Measurements from ENCODE around the gene AXDND1.
A peak's percentile ranks its signal among the peaks of the same experiment; 100 is the strongest.
"Not testable (repeated sequence)": the region's sequence is repeated elsewhere in the genome, so short reads cannot be mapped to it uniquely, and the experiment has no call there.

AXDND1 gene

DNA sequence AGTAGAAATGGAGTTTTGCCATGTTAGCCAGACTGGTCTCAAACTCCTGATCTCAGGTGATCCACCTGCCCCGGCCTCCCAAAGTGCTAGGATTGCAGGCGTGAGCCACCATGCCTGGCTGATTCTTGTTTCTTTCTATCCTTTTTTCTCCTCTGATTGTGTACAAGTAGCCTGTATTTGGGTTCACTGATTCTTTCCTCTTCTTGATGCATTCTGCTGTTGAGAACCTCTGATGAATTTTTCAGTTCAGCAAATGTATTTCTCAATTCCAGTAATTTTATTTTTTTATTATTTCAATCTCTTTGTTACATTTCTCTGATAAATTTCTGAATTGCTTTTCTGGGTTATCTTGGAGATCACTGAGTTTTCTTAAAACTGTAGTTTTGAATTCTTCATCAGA is 58.8 kb downstream of the AXDND1 start:
- FAIRE-seq, result no peak
- no peak for TF ChIP-seq CTCF (IDR thresholded peaks at IDR 0.05; ENCODE audit: insufficient read depth, missing control alignments)
- no peak for DNase-seq (ENCODE audit: insufficient read length, low spot score)

GRCh38 chr1:179425186-179425585 is 59.4 kb downstream of the AXDND1 start:
- DNase-seq (ENCODE audit: insufficient read length, low spot score) (no peak), FAIRE-seq (no peak)
- TF ChIP-seq CTCF (IDR thresholded peaks at IDR 0.05; ENCODE audit: insufficient read depth, missing control alignments), result no peak

DNA sequence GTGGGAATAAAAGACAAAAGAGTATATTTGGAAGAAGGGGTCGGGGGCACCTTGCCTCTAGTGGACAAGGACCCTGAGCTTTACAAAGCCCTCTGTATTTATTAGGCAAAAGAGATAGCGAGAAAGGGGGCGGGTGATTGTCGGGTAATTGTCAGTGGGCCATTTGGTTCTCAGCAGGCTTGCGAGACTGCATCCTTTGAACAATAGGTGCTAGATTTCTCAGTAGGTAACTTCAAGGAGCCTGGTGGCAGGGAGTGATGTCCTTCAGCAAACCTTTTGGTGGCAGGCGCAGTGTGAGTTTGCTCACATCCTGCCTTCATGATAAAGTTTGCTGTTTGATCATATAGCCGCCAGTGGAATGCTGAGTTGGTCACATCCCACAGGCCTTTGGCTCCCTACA is 71.4 kb downstream of the AXDND1 start:
- TF ChIP-seq CTCF (IDR thresholded peaks at IDR 0.05; ENCODE audit: insufficient read depth, missing control alignments), result no peak
- no peak for FAIRE-seq
- DNase-seq (ENCODE audit: insufficient read length, low spot score), result no peak

- FAIRE-seq; DNase-seq (ENCODE audit: insufficient read length, low spot score): not testable (repeated sequence)
Observed at GRCh38 chr1:179439646-179440045, 73.9 kb downstream of the AXDND1 start.

DNA sequence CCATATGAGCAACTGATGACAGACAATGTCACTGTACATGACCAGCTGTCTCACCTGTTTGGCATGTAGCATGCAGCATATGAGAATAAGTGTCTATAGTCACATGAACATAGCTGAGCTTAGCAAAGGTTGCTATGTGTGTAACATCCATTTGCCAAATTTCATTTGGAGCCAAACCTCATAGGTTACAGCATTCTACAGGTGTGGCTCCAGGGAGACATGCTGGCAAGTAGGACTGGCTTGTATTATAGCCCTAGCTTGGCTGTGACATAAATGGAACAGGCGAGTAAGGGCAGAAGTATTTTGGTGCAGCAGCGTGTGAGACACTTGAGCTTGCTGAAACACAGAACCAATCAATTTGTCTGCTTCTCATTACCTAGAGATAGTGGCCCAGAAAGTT is 74.5 kb downstream of the AXDND1 start:
- FAIRE-seq; DNase-seq (ENCODE audit: insufficient read length, low spot score): not testable (repeated sequence)

GRCh38 chr1:179440971-179441370 is 75.2 kb downstream of the AXDND1 start:
- FAIRE-seq (no peak), DNase-seq (ENCODE audit: insufficient read length, low spot score) (no peak)
- TF ChIP-seq CTCF (IDR thresholded peaks at IDR 0.05; ENCODE audit: insufficient read depth, missing control alignments), result no peak

DNA sequence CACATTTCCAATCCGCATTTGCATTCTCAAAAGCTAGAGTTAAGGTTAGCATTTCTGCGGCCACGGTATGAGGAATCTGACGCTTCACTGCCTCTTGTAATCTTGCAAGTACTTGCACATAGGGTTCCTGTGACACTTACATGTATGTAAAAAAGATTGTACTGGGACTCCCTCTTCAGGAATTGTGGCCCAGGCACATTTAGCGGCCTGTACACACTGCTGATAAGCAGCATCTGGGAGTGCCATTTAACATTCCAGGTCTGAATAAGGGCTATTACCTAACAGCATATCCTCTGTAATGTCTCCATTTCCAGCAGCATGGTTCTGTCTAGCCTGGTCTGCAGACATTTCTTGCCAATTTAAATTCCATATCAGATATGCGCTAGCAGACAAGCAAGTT is 75.7 kb downstream of the AXDND1 start:
- TF ChIP-seq CTCF (IDR thresholded peaks at IDR 0.05; ENCODE audit: insufficient read depth, missing control alignments), result no peak
- no peak for FAIRE-seq
- DNase-seq (ENCODE audit: insufficient read length, low spot score), result no peak

- FAIRE-seq; DNase-seq (ENCODE audit: insufficient read length, low spot score): not testable (repeated sequence)
Observed at GRCh38 chr1:179442846-179443245, 77.1 kb downstream of the AXDND1 start.

DNA sequence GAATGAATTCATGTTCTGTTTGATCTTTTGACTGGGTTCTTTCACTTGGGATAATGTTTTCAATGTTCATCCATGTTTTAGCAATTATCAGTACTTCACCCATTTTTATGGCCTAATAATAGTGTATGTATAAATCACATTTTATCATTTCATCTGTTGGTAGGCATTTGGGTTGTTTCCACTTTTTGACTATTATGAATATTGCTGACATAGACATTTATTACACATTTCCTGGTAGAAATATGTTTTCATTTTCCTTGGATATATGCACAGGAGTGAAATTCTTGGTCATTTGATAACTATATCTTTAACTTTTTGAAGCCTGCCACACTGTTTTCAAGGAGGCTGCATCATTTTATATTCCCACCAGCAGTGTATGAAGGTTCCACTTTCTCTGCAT is 79.8 kb downstream of the AXDND1 start:
- no peak for TF ChIP-seq CTCF (IDR thresholded peaks at IDR 0.05; ENCODE audit: insufficient read depth, missing control alignments)
- FAIRE-seq (peak; percentile 81), DNase-seq (ENCODE audit: insufficient read length, low spot score) (no peak)
